ENCODE results near the gene MDH2.
A peak's percentile ranks its signal among the peaks of the same experiment; 100 is the strongest.
"Not testable (repeated sequence)": the region's sequence is repeated elsewhere in the genome, so short reads cannot be mapped to it uniquely, and the experiment has no call there.

MDH2 gene

DNA sequence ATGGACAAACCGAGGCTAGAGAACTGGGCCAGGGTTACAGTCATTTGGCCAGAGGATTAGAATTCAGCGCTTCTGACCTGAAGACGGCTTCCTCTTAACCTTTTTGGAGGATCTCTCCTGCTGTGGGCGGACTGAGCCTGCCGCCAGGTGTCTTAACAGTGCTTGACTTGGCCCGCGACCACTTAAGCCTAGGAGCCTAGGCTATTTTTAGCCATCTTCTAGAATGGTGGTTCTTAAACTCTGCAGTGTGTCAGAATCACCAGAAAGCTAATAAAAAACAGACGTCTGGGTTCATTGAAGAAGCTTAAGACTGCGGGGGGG, 722 bp downstream of the MDH2 start:
- DNase-seq (ENCODE audit: low spot score): no peak

- no peak for DNase-seq (ENCODE audit: low spot score)
Measured at GRCh38 chr7:76049295-76049694, 1.4 kb downstream of the MDH2 start.

DNA sequence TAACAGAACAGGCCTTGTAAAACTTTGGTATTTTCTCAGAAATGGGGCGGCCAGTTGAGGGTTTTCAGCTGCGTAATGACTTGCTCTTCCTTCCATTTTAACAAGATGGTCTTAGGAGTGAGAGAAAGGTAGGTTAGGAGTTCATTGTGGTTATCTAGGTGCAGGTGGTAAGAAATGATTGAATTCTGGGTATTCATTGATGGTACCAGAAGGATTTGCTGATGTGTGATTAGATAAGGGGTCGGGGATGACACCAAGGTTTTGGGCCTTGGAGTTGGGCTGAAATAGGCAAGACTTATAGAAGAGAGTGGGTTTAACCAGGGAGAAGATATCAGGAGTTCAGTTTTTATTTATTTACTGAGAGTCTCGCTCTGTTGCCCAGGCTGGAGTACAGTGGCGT, 2.6 kb downstream of the MDH2 start:
- DNase-seq (ENCODE audit: low spot score): no peak

DNA sequence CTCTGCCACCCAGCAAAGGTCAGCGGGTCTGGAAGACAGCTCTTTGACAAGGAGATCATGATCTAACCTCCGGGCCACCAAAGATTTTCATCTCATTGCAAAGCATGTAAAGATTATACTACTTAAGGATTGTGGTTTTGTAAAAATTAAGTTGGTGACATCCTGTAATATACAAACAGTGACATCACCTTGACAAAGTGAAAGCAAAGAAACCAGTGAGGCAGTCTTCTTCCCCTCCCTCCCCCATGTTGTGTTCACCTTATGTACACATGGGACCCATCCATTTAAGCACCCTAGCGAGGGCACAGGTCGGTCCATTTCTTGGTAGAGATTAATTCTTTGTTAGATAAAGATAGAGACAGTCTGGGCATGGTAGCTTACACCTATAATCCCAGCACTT, 3.9 kb downstream of the MDH2 start:
- no peak for DNase-seq (ENCODE audit: low spot score)

DNA sequence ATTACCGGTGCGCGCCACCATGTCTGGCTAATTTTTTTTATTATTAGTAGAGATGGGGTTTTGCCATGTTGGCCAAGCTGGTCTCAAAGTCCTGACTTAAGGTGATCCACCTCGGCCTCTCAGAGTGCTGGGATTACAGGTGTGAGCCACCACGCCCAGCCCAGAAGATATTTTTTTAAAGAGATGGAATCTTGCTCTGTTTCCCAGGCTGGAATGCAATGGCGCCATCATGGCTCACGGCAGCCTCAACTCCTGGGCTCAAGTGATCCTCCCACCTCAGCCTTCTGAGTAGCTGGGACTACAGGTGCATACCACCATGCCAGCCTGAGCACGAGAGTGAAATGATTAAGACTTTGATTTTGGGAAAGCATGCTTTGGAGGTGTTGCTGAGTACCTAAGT, 4.8 kb downstream of the MDH2 start:
- not testable (repeated sequence) for DNase-seq (ENCODE audit: low spot score)

DNA sequence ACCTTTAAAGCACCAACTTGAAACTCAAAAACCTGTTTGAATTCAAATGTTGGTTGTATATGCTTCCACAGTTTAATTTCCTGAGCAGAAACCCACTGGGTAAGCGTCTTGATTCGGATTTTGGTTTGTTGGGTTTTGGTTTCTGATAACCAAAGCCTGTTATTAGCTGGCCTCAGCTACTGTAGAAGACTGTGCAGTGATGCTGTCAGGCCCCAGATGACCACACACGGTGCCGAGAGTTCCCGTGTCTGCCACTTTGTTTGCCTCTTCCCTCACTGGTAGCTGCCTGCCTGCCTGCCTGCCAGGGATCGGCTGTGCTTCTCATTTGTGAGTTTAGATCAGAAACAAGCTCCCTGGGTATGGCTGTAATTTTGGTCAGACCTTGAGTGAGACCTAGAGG, 5.6 kb downstream of the MDH2 start:
- DNase-seq (ENCODE audit: low spot score): no peak

DNA sequence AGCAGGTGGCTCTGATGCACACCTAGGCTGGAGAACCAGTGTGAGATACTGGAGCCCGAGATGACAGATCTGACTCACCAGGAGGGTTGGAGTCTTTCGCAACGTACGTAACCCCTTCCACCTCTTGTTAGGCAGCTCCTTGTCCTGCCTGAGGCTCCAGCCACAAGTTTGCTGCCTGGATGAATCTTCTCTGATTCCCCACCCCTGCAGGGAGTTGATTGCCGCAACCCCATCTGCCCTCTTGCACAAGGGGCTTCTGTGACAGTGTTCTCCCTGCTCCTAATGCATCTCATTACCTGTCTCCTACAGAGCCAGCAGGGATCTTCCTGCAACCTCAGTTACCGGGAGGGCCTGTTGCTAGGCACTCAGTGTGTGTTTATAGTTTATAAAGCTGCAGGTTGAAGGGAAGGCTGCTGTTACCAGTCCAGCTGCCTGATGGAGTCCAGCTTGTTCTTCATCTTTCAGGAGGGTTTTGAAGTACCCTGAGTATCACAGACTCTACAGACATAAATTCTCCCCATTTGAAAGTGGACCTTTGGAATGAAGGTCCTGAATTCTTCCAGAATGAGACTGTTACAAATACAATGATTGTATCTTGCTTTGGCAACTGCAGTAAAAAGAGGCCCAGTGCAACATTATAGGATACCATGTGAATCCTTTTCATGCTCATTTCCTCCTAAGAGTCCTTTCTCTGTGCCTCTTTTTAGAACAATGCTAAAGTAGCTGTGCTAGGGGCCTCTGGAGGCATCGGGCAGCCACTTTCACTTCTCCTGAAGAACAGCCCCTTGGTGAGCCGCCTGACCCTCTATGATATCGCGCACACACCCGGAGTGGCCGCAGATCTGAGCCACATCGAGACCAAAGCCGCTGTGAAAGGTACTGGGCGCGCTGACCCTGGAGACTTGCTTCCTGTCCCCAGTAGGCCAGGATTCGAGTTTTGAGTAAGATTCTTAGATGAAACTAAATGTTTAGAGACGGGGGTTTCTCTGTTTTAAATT, 6.5 kb downstream of the MDH2 start:
- peak; percentile 29 for DNase-seq (ENCODE audit: low spot score)

DNA sequence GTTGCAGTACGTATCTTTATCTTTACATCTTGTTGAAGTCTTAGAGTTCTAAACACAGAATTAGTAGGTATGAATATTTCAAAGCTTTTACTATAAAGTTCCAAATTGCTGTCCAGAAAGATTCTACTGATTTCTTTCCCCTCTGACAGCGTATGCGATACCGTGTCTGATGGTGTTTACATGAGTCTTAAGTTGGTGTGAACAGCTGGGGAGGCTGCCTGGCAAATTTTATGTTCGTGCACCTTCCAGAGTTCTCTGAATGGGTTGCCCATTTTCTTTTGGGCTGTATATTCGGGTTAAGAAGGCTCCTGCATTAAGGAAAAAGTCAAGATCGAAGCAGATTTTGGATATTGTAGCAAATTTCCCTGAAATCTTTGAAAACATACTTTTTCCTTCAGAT, 8.3 kb downstream of the MDH2 start:
- no peak for DNase-seq (ENCODE audit: low spot score)

- DNase-seq (ENCODE audit: low spot score): no peak
Measured at GRCh38 chr7:76057103-76057812, 9.4 kb downstream of the MDH2 start.

DNA sequence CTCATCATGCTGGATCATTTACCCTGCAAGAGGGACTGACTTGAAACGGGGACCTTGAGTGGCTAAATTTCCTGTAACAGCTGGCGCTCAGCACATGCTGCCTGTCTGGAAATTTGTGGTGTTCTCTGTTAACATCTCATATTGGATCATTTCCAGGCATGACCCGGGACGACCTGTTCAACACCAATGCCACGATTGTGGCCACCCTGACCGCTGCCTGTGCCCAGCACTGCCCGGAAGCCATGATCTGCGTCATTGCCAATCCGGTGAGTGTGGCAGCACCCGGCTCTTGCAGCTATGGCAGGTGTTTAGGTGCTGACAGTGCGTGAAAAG, 9.9 kb downstream of the MDH2 start:
- no peak for DNase-seq (ENCODE audit: low spot score)

GRCh38 chr7:76058745-76059144, 10.8 kb downstream of the MDH2 start:
- DNase-seq (ENCODE audit: low spot score): not testable (repeated sequence)

GRCh38 chr7:76060842-76061241, 12.9 kb downstream of the MDH2 start:
- no peak for DNase-seq (ENCODE audit: low spot score)

DNA sequence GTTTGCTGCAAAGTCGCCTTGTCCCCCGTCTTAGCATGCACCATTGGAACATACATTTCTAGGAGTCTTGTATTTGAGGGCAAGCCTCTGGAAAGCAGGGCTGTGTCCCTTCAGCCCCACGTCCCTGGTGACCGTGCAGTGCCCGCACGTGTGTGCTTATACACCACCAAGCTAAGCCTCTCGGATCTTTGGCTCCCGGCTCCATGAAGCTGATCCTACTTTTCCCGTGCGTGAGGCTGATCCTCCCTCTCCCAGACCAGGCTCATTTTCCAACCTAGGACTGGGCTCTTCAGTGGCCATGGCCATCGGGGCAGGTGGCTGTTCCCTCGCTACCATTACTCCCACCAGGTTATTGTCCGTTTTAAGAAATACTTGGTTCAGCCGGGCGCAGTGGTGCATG, 14.3 kb downstream of the MDH2 start:
- DNase-seq (ENCODE audit: low spot score): no peak

GRCh38 chr7:76063114-76063513, 15.2 kb downstream of the MDH2 start:
- no peak for DNase-seq (ENCODE audit: low spot score)

GRCh38 chr7:76063525-76063924, 15.6 kb downstream of the MDH2 start:
- DNase-seq (ENCODE audit: low spot score): no peak

- DNase-seq (ENCODE audit: low spot score): no peak
Measured at GRCh38 chr7:76064208-76064970, 16.5 kb downstream of the MDH2 start.

GRCh38 chr7:76065016-76065612, 17.2 kb downstream of the MDH2 start:
- DNase-seq (ENCODE audit: low spot score): no peak

GRCh38 chr7:76066716-76067503, 19.0 kb downstream of the MDH2 start:
- DNase-seq (ENCODE audit: low spot score): no peak

- peak; percentile 87 for DNase-seq (ENCODE audit: low spot score)
Measured at GRCh38 chr7:76069238-76069638, 21.3 kb downstream of the MDH2 start.

DNA sequence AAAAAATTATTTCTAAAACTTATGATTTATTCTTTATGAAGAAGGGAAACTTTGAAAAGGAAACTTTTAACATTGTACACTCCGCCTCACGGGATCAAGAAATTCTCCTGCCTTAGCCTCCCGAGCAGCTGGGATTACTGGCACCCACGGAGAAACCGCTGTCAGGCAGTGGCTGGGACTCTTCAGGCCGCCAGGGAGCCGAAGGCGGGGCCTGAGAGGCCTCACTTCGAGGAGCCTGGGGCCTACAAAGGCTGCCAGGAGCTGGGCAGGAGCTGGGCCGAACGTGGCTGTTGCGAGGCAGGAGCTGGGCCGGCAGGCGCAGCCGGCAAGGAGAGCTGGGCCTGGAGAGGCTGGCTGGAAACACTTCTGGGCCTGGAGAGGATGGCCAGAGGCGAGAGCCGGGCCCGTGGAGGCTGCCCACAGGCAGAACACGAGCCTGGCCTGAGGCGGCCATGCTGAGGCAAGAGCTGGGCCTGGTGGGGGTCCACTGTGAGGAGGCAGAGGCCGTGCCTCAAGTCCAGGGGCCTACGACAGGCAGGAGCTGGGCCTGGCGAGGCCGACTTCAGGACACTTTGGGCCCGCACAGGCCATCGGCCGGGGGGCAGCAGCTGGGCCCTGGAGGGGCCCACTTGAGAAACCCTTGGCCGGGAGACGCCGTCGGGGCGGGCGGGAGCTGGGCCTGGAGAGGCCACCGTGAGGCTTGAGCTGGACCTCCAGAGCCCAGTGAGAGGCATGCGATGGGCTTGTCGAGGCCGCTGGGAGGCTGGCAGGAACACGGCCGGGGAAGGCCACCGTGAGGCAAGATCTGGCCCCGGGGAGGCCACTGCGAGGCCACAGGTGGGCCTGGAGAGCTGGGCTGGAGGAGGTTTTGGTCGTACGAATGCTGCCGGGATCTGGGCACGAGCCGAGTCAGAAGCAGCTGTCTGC, 23.7 kb downstream of the MDH2 start:
- DNase-seq (ENCODE audit: low spot score): no peak

Data from AG08395 (cell line).